HG03064 (cell line): ENCODE data around the gene KRT9.
"Not testable (repeated sequence)": the region's sequence is repeated elsewhere in the genome, so short reads cannot be mapped to it uniquely, and the experiment has no call there.

ENCODE experiments used
- ATAC-seq: cut with Tn5 transposase; IDR thresholded peaks from one replicate; pipeline ENCODE4 v1.9.1; 2021; ENCODE audit warnings: low read depth; ENCODE audit not compliant: unreplicated experiment

The KRT9 gene

DNA sequence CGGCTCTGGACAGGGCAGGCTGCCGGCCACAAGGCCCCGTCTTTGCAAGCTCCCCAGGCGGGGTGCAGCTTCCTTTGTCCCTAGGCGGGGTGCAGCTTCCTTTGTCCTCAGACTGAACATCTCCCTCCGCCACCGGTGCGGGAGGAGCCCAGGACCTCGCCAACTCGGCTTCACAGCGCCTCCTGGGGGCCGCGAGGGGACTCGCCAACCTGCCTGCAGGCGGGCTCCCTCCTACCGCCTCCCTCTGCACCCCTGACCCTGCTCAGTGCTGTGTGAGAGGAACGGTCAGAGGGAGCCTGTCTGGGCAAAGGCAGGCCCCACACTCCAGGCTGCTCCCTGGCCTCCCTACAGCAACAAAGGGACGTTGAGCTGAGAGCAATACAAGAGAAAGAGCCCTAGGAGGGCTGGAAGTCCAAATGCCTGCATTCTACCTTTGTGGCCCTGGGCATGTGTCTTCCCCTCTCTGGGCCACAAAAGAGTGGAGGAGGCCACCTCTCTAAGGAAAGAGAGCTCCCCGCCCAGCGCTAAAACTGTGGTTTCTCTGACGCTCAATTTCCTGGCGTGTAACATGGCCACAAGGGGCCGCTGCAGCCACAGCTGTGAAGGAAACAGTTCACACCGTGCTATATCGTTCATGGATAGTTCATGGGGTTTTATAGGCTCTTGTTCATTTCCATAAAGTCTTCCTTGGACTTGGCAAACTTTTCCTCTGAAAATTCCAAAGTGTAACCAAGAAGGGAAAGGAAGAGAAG is 22.8 kb downstream of the KRT9 start:
- ATAC-seq = no peak

DNA sequence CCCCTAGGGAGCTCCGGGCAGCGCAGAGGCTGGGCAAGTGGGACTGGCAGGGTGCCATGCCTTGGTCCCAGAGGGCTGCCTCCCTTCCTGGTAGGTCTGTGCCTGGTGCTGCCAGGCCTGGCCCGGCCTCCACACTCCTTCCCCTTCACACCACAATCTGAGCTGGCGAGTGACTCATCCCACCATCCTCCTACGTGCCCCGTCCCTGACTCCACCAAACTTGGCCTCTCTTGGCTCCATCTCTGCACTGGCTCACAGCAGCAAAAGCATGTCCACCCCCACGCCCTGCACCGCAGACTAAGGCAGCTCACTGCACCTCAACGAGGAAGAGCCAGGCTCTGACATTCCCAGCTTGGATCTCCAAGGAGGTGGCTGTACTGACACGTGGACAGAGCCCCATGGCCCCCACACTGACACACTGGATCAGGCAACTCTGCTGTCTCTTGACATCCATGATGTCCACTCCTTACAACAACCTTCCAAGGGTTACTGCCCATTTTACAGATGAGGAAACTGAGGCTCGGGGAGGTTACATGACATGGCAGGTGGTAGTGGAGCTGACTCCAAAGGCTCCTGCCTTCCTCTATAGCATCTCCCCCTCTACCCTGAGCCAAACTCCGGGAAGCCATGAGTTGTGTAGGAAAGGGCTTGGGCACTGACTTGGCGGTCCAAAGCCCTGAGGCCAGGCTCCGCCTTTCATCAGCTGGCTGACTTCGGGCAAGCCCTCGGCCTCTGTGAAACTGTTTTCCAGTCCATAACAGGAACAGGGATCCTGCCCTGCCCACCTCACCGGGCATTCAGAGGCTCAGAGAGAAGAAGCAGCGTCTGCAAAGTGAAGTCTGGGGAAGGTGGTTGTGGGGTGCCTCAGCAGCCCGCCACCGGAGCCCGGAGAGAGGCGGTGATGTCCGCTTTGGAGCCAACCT is 23.7 kb downstream of the KRT9 start:
- ATAC-seq = no peak

DNA sequence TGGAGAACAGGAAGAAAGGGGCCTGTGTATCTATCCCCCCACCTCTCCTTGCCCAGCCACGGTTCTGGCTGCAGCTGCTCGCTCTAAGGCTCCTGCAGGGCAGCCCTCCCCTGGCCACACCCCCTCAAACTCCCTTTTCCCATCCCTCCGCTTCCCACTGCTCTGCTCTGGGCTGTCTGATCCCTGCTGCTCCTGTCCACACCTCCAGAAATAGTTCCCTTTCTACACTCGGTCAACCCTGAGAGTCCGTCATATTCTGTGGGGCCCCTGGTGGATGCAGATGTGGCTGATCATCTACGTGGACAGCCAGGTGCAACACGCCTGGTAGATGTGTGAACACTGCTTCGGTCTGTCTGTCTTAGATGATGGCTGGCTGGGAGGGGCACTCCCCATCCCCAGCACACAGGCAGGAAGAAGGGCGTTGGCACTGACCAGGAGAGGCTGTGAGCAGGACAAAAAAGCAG is 24.4 kb downstream of the KRT9 start:
- no peak for ATAC-seq

DNA sequence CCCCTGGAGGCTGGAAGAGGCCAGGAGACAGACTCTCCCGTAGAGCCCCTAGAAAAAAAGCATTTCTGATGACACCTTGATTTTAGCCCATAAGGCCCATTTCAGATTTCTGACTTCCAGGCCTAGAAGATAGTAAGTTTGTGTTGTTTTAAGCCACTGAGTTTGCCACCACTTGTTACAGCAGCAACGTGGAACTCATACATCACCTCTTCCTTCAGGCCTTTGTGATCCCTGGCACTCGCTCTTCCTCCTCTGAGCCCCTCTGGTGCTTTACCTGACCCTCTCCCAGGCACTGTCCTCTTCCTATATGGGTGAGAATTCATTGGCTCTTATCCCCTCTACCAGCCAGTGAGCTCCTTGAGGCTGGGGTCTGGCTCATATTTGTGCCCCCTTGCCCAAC is 25.0 kb downstream of the KRT9 start:
- ATAC-seq = no peak

DNA sequence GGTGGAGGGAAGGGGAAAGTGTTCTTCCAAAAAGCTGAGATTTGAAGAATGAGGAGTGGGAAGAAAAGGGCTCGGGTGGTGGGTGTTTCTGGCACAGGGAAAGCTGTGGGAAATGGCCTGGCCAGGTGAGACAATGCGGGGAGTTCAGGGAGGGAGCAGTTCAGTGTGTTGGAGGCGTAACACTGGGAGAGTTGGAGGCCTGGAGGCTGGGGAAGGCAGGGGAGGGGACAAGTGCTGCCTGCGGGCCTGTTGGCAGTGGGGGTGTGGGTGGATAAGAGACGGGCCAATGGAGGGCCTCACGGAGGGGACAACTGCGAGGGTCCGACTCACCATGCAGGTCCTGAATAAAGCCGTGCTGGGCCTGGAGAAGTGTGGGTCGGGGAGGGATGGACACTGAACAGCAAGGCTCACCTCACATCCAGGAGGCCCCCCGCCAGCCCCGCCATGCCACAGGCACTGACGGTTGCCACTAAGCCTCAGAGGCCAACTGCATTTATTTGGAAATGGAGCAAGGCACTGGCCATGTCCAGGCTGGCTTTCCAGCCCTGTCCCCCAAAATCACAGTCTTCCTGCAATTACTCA is 25.9 kb downstream of the KRT9 start:
- ATAC-seq = no peak

DNA sequence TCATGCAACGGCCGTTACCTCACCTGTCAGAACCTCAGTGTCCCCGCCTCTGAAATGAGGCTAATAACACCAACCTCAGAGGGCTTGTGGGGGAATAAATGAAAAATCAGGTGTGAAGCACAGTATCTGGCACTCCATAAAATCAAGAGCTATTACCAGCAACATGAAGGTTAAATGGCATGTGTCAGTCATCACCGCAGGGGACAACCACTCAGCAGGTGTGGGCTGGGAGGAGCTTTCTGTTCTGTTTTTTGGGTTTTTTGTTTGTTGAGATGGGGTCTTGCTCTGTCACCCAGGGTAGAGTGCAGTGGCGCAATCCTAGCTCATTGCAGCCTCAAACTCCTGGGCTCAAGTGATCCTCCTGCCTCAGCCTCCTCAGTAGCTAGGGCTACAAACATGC is 26.9 kb downstream of the KRT9 start:
- no peak for ATAC-seq

DNA sequence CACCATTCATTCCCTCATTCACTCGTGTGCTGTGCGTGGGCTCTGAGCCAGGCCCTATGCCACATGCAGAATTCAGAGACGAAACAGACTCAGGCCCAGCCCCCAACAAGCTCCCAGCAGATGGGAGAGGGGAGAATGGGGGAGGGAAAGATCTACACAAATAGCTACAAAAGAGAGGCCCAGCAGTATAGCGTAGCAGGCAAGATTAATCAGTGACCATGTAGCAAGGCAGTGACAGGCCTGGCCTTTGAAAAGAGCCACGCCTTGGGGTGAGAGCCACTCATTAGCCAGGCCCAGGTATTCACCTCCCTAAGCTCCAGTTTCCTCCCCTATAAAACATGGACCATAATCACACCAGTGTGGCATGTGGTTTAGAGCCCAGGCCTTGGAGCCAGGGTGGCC is 27.4 kb downstream of the KRT9 start:
- ATAC-seq = no peak

DNA sequence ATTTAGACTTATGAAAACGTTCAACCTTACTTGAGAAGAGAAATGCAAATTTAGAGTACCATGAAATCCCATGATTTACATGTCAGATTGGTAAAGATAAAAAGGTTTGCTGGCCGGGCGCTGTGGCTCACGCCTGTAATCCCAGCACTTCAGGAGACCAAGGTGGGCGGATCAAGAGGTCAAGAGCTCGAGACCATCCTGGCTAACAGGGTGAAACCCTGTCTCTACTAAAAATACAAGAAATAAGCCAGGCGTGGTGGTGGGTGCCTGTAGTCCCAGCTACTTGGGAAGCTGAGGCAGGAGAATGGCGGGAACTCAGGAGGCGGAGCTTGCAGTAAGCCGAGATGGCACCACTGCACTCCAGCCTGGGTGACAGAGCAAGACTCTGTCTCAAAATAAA is 29.1 kb downstream of the KRT9 start:
- not testable (repeated sequence) for ATAC-seq

DNA sequence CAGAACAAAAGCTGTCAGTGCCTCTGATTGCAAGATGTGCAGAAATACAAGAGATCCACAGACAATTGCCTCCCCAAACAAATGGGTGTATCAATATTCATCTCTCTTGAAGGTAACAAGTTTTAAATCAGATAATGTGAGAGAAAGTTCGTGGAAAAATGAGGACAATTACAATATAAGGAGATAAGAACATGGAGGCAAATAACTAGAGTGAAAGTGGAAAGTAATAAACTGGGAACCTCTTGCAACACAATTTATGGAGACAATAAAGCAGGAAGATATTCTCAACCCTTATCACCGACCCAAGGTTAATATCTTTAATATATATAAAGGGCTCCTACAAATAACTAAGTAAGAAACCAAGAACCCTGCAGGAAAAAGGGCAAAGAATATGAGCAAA is 29.5 kb downstream of the KRT9 start:
- no peak for ATAC-seq

DNA sequence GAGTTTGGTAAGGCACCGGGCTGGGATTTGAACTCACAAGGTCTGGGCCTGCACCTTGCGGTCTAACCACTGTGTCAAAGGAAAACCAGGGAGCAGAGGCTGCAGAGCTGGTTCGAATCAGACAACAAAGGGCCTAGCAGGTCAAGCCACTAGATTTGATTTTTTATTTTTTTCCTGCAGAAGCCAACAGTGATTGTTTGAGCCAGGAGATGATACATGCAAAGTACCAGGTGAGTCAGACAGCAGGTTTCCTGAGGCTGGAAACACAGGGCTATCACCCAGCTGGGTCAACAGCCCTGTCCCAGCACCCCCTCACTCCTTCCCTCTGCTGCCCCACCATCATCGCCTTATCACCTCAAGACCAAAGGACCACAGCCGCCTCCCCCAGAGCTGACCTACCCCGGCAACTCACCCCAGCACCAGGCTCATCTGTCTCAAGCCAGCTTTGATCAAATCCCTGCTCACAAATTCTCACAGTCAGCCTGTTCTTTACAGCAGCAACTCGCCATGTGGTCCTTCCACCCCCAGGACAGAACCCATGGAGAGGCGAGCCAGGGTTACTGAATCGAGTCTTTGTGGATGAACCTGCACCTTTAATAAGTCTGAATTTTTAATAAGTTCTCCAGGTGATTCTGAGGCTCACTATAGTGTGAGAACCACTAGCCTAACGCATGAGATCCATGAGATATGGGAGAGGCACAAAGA is 30.8 kb downstream of the KRT9 start:
- no peak for ATAC-seq

DNA sequence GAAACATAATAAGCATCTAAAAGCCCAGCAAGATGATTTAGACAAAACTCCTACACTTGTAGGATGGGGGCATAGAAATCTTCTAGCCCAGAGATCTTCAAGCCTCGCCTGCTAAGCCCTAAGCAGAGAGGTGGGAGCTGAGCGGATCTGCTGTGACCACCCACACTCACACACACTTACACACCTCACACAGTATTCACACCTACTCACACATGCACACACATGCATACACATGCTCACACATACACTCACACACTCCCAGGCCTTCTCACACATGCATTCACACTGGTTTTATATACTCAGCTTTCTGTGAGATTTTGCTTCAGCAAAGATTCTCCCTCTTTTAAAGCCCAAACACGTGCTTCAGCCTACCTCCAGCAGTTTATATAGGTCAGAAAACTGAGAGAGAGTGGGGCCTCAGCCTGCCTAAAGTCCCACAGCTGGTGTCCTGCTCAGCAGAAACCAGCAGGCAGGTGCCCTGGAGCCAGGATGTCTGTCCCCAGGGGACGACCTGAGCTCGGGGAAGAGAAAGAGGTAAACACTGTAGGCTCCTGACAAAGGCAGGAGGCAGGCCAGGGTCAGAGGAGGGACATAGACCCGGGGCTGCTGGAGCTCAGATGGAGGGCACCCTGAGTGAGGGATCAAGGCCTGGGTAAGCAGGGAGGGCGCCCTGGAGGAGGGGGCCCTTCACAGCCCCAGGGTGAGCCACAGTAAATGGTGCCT is 31.7 kb downstream of the KRT9 start:
- ATAC-seq = no peak

DNA sequence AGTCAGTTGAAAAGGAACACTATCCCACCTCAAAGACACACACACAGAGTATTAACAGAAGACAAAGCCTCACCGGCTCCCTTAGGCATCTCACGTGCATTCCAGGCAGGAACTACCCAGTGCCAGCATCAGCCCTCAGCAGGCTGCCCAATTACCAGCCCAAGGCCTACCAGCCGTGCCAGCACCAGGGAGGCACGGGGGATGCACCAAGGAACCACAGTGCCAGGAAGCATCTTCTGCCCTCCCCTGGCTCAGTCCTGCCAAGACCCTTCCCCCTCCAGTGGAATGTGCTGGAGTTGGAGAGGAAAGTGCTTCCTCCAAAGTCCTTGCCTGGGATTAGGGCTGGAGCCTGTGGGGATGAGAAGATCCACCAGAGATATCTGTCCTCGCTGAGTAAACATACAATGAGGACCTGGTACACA is 32.8 kb downstream of the KRT9 start:
- no peak for ATAC-seq

DNA sequence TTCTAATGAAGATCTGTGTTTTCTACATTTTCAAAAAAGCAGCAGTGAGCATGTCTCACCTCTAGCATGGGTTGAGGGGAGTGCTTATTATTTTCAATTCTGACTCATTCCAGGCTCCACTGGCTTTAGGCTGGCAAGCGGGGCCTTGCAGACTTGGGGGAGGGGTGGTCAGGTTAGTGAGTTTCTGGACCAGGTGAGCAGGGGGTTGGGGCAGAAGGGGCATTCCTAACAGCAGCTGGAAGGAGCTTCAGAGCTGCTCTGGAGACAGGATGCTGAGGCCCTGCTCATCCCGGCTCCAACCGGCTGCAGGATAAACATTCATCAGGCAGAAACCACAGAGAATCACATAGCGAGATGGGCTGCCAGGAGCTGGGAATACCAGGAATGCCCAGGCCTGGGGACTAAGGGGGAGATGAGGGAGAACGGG is 33.3 kb downstream of the KRT9 start:
- no peak for ATAC-seq

DNA sequence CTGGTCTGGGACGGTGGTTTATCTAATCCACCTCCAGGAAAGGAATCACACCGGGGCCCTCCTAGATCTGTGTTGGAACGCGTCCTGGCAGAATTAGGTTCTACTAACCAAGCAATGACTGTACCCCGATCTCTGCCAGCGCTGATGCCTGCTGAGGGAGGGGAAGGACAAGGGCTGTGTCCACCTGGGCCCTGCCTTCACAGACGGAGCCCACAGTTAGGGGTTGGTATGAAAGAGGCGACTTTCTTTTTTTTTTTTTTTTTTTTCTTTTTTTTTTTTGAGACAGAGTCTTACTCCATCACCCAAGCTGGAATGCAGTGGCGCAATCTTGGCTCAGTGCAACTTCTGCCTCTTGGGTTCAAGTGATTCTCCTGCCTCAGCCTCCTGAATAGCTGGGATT is 33.9 kb downstream of the KRT9 start:
- ATAC-seq = no peak

DNA sequence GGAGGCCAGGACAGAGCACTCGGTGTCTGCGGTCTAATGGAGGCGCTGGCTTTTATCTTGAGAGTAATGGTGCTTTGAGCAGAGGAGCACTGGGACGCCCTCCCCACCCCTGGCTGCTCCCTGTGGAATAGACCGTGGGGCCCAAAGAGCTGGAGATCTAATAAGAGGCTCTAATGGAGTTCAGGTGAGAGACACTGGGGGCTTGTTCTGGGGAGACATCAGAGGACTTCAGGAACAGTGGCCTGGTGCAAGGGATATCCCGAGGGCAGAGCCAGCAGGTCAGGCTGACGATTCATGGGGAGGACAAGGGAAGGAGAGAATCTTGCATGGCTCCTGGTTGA is 34.3 kb downstream of the KRT9 start:
- ATAC-seq = no peak

DNA sequence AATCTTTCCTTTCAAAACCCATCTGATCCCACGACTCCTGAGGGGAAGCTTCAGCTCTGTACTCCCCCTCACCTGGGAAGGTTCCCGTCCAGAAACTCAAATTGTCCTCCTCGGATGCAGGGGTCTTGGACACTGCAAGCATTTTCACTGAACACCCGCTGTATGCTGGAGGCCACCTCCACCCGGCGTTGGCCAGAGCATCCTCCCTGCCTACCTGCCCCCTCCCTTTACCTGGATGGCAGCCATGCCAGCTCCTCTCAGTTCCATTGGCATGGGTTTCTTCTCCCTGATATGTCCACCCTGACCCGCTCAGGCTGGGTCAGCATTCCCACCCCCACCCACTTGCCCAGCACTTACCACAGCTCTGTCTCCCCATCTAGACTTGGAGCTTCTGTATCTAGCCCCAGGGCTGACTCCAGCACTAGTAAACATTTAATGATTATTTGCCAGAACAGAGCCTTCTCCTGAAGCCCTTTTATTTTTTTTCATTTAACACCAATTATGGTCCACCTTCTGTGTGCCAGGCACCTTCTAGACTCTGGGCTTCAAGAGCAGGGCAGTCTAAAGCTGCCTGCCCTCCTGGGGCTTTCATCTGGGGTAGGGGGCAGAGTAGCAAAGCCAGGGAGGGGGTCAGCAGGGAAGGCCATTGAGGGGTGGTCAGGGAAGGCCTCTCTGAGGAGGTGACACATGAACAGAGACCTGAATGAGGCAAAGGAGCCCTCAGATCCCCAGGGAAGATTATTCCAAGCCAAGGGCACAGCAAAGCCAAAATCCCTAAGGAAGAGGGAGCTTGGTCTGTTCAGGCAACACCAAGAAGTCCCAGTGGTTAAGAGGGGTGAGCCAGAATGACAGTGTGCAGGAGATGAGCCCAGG is 34.9 kb downstream of the KRT9 start:
- ATAC-seq = no peak

DNA sequence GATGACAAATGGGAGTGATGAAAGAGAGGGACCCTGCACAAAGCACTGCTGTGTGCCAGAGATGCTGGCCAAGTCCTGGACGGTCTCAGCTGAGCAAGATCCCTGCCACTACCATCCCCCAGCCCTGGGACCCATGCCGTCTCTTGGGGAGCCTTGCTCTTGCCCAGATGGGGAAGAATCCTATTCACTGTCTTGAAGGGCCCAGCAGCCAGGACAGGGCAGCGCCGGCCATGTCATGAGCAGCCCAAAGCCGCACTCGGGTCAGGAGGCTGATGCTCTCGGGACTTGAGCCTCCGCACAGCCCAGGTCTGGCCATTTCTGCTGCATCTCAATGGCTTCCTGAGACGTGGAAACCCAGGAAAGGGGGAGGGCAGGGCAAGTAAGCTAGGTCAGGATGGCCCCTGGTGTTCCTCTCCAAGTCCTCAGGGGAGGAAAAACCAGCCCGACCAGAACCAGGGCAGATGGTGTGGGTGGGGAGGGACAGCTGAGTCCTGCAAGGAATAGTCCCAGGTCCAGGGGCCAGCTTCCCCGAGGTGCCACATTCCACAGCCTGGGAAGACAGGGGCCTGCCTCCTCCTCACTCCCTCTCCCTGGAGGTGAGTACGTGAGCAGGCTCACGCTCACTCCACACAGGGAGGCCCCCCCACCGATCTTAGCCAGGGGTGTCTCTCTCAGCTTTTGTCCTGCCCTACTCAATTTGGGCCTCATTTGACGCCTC is 35.9 kb downstream of the KRT9 start:
- ATAC-seq = no peak

DNA sequence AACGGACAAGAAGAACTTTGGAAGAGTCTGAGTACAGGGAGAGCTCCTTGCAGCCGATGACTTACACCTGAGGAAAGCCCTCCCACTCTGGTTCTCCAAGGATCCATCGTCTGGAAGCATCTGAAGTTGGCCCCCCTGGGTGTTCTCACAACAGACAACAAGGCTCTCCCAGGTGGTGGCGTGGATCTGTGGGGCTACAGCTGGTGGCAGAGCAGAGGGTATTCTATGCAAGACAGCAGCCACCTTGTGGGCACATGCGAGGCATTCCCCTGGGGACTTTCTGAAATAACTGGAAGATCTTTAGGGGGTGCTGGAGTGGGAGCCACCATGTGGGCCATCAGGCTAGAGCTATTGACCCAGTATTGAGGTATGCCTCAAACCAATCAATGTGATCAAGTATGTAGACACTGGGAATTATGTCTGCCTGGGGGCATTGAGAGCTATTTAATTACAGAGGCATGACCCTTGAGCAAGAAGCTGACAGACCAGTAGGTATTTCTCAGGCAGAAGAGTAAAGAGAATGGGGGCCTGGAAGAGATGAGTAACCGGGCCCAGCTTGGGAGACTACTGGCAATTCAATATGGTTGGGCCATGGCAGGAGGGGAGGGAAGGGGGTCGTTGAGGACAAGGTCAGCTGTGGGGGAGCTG is 36.8 kb downstream of the KRT9 start:
- ATAC-seq = no peak
